ENCODE data around the gene SPAG5.

Gene SPAG5

DNA sequence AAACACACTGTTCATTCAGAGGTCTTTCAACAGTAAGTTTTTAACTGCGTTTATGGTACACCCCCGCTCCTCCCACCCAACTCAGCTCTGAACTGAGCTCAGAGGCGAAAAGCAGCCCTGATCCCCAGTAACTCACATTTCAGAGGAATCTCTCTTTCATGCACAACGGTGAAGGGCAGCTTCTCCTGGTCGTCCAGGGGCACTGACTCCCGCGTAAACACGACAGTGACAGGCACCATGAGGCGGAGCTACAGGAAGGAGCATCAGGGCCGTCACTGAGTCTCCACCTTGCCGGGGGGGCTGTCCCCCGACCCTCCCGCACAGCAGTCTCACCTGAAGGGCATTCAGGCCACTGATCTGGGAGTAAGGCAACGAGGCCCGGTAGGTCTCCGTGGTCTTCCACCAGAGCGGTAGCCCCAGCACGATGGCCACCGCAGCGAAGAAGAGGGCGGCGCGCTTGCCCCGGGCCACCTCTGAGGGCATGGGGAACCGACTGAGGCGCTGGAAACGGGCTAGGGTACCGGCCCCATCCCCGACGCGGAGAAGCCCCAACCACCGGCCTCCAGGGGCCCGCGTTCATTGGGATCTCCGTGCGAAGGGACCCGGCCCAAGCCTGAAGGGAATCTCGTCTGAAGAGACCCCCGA, 28.0 kb downstream of the SPAG5 start:
- peak; percentile 46 for DNase-seq

DNA sequence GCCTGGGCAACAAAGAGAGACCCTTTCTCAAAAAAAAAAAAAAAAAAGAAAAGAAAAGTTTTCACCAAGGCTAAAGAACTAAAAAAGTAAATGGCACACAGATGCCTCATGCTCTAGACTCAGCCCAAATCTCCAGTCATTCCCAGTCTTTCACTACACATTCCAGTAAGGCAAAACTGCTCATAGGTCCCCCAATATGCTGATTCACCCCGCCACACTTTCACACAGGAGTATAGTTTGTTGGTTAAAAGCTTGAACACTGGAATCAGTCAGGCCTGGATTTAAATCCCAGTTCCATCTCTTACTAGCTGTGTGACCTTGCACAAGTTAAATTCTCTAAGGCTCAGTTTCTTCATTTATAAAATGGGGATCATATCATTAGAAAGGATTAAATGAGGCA, 29.4 kb downstream of the SPAG5 start:
- no peak for DNase-seq

DNA sequence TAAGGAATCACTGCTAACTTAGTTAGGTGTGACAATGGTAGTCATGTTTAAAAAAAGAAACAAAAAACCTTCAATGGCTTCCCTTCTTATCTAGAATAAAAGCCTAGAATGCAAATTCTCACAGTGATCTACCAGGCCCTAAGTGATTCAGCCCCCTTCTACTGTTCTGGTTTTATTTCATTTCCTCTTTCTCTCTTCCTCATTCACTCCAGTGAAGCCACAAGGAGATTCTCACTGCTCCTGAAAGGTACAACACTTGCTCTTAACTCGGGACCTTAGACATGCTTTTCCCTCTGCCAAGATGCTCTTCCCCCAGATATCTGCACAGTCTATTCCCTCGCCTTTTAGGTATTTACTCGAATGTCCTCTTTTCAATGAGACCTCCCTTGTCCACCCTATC, 31.2 kb downstream of the SPAG5 start:
- no peak for DNase-seq

DNA sequence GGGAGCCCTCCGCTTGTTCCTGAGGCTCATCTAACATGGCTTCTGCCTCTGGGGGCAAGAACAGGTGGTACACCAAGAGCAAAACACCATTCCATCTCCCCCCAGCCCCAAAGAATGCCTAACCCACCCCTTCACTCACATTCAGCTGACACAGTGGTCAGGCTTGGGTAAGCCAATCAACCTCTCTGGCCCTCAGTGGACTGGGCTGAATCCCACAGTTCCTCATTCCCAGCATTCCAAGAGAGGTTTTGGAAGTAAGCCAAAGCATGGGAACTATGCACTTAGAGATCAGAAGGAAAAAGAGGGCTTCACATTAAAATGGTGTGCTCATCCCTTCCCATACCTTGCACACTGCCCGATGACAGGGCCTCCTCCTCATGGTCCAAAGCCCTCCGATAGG, 35.4 kb downstream of the SPAG5 start:
- DNase-seq = no peak

- DNase-seq = no peak
Observed at GRCh38 chr17:28555022-28555421, 43.8 kb downstream of the SPAG5 start.

DNA sequence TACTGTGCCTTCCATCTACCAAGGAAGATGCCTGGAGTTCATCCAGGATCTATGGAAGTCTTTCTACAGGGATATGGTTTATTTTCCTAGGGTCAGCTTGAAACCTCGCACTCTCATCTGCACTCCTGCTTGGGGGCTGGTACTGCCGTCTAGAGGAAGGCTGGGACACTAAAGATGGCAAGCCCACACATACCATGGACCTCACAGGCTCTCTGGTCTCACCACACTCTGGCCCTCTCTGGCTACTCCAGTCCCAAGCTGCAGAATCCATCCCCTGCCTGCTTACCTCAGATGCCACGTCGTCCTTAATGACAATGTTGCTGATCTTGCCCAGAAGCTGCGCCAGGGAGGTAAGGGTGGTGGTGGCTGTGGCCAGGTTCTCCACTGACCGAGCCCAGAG, 44.3 kb downstream of the SPAG5 start:
- DNase-seq = no peak

DNA sequence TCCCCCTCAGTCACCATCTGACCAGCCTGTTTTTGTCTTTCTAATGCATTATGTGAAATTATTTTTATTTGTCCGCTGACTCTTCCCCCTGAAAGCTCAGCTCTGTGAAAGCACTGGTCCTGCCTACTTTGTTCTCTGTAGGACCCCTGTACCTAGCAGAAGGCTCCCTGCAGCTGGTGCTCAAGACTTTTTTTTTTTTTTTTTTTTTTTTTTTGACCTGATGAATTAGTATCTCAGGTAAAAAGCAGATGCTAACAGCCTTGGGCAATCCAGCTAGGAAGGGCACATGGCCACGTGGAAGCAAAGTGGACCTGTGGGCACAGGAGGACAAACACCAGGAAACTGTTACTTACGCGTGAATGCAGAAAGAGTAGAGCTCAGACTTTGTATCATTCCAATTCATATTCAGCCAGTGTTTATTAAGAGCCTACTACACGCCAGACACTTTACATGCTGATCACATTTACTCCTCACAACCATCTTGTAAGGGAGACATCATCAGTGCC, 45.8 kb downstream of the SPAG5 start:
- no peak for DNase-seq

- DNase-seq = peak; percentile 65
Observed at GRCh38 chr17:28552176-28552999, 46.4 kb downstream of the SPAG5 start, which contains the start of gene UNC119. TSS of gene UNC119 (minus strand) at chr17:28552624. CDS start at chr17:28552557, 67 bp downstream.

DNA sequence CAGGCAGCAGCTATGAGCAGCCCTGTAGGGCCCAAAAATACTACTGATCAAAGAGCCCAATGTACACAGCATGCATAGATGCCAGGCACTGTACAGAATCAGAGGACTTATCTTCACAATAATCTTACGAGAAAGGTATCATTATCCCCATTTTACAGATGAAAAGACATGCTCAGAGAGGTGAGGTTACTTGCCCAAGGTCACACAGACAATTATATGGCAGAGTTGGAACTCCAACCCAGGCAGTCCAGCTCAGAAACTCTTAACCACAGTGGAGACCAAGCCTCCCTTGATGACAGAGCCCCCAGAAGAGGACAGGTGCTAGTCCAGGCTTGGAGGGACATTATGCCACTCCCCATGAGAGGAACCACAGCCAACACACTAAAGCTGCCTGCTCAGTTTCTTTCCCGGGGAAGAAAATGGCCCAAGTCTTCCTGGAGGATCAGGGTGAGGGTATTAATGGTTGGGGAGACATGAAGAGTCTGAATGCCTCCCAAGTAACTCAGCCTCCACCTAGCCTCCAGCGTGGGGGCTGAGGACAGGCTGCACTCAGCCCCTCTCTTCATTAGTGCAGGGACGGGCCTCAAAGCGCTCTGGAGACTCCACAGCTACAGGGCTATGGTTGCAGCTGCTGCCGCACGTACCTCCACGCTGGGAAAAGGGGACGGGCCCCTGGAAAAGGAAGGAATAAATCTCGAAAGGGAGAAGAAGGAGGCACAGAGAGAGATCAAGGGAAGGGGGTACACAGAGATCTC, 47.2 kb downstream of the SPAG5 start:
- peak; percentile 28 for DNase-seq

DNA sequence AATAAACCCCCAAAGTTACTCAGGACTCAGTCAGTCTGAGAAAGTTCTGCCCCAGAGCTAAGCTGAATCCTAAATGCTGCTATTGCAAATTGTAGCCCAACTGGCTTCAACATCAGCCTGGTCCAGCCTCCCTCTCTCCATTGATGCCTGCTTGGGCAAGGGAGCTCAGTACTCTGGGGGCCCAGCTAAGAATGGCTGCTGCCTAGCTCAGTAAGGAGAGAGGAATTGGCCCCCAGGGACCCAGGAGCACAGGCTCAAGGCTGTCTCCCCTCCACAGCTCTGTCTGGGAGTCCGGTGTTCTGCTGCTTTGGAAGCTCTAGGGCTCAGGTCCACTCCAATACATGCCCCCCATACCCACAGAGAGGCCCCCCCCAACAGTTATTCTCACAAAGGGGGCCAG, 48.0 kb downstream of the SPAG5 start:
- DNase-seq = no peak

DNA sequence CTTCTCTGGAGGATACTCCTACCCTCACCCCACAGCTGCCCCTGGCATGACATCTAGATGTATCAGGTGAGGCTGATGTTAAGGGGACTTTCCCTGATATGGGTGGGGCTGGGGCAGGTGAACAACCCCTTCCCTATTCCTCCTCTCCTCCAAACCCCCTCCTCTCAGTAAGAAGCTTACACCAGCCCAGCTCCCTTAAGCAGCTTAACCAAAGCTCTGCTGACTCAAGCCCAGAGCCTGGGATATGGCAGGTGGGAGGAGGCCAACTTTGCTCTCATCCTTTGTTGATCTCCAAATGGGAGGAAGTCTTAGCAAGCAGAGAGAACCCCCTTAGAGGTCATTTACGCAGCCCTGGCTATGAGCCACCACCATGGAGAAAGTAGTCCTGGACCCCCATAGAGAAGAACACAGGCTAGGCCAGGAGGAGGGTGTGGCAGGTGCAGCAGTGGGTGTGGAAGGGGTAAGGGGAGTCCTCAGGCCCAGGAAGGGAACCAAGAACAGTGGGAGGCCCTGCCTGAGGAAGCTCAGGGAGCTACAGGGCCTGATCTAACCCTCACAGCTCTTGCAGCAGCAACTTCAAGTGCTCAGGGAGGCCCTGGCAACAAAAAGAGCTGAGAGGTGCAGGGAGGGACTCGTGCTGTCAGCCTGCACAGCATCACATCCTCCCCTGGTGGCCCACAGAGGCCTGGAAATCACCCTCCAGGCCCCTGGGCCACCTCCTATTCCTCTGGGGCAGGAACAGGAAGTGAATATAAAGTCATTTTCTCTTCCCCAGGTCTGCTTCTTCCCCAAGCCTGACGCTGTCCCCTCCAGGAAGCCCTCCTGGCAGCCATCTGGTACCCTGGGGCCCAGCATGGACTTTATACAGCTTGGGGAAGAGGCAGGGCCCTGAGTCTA, 49.3 kb downstream of the SPAG5 start:
- no peak for DNase-seq

- DNase-seq = no peak
Observed at GRCh38 chr17:28548417-28549130, 50.3 kb downstream of the SPAG5 start.

GRCh38 chr17:28547623-28548416, 51.0 kb downstream of the SPAG5 start:
- peak; percentile 75 for DNase-seq

GRCh38 chr17:28547096-28547622, 51.7 kb downstream of the SPAG5 start:
- DNase-seq = no peak

DNA sequence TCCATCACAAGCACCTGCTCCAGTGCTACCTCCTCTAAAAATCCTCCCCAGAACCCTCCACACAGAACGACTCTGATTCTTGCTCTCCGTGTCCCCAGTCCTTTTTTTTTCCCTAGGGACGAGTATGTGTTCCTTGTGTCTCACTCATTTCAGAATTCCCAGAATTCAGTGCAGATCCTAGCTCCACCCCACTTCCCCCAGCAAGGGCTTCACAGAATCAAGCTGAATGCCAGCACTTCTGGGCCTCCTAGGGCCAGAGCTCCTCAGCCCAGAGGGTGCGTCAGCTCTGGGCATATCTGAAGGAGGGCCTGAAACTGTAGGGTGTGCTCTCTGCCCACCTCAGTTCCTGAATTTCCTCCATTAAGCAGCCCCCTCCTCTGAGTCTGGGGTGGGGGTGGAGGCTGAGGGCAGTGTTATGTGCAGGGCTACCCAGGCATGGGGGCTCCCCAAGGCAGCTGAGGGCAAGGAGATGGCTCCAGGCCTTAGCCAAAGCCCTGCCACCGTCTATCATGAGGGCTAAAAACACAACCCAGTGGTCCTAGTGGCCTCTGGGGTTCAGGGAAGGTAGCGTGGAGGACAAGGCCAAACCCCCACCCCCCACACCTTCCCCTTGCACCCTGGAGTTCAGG, 52.9 kb downstream of the SPAG5 start:
- DNase-seq = no peak

DNA sequence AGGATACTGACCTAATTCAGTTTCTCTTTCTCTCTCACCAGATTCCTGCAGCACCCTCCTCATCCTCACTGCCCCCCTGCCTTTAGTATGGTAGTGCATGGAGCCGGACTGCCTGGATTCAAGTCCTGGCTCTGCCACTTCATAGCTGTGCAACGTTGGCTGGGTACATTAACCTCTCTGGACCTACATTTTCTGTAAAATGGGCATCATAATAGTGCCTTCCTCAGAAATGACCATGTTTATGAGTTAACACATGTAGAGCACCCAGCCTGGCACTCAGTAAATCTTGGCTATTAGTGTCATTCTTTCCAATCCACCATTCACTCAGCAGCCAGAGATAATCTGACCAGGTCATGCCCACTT, 53.7 kb downstream of the SPAG5 start:
- DNase-seq = no peak

GRCh38 chr17:28544402-28545140, 54.3 kb downstream of the SPAG5 start:
- no peak for DNase-seq

DNA sequence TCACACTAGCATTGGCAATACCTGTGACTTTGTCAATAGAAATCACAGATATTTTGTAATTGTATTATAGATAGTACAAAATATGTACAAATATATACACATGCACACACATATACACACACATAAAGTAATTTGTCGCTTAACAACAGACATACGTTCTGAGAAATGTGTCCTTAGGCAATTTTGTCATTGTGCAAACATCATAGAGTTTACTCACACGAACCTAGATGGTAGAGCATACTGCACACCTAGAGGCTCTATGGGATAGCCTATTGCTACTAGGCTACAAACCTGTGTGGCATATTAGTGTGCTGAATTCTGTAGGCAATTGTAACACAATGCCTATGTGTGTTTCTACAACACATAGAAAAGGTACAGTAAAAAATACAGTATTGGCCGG, 57.4 kb downstream of the SPAG5 start:
- DNase-seq = no peak

- no peak for DNase-seq
Observed at GRCh38 chr17:28540231-28540630, 58.6 kb downstream of the SPAG5 start.

Measured in NCI-H510A treated with DMSO at 0.1 percent for 48 hours (cell line).